DOHH2 (cell line): ENCODE data around the gene NPR2.

ENCODE experiments used
- CTCF ChIP-seq: fragments of 200-600 bp; sonication (generic); IDR thresholded peaks from one replicate; pipeline ENCODE4 v1.5.1; 2014; ENCODE audit warnings: antibody characterized with exemption, mild to moderate bottlenecking, low read depth, low read length; ENCODE audit not compliant: poor library complexity, severe bottlenecking
- EZH2phosphoT487 ChIP-seq: fragments of 200-600 bp; sonication (generic); IDR thresholded peaks from 2 replicates; pipeline ENCODE4 v1.6.1; 2017; ENCODE audit warnings: borderline replicate concordance, mild to moderate bottlenecking, antibody characterized with exemption, low read length, moderate library complexity, mixed read lengths

- TF ChIP-seq CTCF (no peak), EZH2phosphoT487 (no peak)
These were observed 10.1 kb downstream of the NPR2 start for GRCh38 chr9:35801328-35802128.
